ENCODE data around the gene RBM8A.

GRCh38 chr1:145955436-145955835, 28.2 kb upstream of the RBM8A start:
- TF ChIP-seq CTCF (IDR thresholded peaks at IDR 0.05; ENCODE audit: insufficient read depth, low read length) (no peak), SPI1 (IDR thresholded peaks at IDR 0.05; ENCODE audit: borderline replicate concordance, low read depth) (no peak)

Data from HL-60 (cell line).